VCaP (cell line): ENCODE results near the gene ZDHHC24.

Experiments
- H3K27ac ChIP-seq: fragments of 450-650 bp; 2 replicates; pipeline ENCODE4 v1.5.1; 2017
- CTCF ChIP-seq: fragments of 450-650 bp; conservative IDR thresholded peaks from 2 replicates; pipeline ENCODE4 v1.5.1; 2017; ENCODE audit warnings: mild to moderate bottlenecking, moderate library complexity

Gene ZDHHC24

DNA sequence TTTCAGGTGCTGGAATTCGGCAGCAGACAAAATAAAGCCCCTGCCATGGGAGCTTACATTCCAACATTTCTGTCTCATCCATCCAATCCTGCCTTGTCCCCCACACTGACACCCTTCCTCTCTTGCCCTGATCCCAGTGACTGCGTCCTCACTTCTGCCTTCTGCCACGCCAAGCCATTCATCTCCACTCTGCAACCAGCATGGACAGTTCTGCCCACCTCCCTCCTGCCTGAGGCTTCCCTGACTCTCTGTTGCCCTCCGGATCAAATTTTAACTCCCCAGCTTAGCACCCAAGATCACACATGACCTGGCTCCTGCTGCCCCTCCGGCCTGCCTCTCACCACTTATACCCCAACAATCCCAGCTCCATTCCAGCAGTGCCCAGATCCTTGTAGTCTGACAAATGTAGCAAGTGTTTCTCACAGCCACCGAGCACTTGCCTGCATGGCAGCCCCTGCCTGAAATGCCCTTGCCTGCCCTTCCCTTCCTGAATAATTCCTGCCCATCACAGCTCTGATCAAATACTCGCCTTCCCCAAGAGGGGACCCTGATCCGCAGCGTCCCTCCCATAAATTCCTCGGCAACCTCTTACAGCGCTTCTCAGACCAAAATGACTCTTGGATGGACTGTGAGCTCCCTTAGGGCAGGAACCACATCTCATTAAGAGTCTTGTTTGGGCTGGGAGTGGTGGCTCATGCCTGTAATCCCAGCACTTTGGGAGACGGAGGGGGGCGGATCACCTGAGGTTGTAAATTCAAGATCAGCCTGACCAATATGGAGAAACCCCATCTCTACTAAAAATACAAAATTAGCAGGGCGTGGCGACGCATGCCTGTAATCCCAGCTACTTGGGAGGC is 3.2 kb upstream of the ZDHHC24 start:
- H3K27ac ChIP-seq = no peak overlapping the region
- TF ChIP-seq CTCF = no peak

DNA sequence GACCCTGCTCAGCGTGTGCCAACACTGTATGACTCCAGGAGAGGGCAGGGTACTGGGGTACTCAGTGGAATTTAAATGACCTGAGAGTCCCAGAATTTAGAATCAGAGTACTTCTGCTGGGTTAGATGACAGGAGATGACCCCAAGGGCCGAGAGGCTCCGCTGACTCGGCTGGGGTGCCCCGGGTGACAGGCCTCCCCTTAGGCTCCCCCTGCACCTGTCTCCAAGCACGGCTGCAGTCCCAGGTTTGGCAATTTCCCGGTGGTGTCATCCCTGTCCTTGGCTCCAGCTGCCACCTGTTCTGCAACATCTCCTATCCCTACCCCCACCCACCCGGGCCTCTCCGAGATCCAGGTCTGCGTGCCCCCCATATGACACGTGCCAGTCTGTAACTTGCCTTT is 2.2 kb upstream of the ZDHHC24 start:
- no peak for TF ChIP-seq CTCF
- no peak overlapping the region for H3K27ac ChIP-seq

GRCh38 chr11:66547662-66548009 is 1.8 kb upstream of the ZDHHC24 start:
- TF ChIP-seq CTCF = no peak
- no peak overlapping the region for H3K27ac ChIP-seq

- no peak for TF ChIP-seq CTCF
- no peak overlapping the region; the same call in 1 of the 2 replicates for H3K27ac ChIP-seq
These were observed 1.3 kb upstream of the ZDHHC24 start for GRCh38 chr11:66546966-66547661.

DNA sequence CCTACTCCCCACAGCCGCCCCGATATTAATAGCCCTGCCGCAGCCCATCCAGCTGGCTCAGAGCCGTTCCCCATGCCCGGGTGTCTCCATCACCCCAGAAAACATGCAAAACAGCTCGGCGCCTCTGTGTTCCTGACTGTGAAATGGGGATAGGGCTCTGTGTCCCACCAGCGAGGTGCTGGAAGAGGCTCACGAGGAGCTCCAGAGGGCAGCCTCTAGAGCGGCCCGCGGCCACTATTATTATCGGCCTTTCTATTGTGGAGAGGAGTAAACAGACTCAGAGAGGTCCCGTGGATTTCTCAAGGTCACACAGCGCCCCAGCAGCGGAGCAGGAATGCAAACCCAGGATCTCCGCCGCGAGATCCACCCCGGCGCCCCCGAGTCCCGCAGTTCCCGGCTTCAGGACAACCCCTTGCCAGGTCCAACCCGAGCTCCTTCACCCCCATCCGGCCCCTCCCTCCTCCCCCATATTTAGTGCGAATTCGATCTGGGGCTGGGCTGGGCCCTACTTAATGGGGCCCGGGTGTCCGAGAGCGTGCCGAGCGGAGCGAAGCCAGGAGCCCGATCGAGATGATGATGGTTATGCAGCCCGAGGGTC is 619 bp upstream of the ZDHHC24 start, which contains the start of gene ACTN3:
Gene ACTN3, plus strand, starts transcription at position 536 of the 598 bp plus-strand sequence. Its CDS starts 35 bp downstream, at position 571.
- TF ChIP-seq CTCF = no peak
- peak within 1 kb of the TSS; percentile 88 for H3K27ac ChIP-seq

- H3K27ac ChIP-seq = peak overlapping the region; percentile 88
These were observed 896 bp downstream of the ZDHHC24 start for GRCh38 chr11:66544952-66545351.

DNA sequence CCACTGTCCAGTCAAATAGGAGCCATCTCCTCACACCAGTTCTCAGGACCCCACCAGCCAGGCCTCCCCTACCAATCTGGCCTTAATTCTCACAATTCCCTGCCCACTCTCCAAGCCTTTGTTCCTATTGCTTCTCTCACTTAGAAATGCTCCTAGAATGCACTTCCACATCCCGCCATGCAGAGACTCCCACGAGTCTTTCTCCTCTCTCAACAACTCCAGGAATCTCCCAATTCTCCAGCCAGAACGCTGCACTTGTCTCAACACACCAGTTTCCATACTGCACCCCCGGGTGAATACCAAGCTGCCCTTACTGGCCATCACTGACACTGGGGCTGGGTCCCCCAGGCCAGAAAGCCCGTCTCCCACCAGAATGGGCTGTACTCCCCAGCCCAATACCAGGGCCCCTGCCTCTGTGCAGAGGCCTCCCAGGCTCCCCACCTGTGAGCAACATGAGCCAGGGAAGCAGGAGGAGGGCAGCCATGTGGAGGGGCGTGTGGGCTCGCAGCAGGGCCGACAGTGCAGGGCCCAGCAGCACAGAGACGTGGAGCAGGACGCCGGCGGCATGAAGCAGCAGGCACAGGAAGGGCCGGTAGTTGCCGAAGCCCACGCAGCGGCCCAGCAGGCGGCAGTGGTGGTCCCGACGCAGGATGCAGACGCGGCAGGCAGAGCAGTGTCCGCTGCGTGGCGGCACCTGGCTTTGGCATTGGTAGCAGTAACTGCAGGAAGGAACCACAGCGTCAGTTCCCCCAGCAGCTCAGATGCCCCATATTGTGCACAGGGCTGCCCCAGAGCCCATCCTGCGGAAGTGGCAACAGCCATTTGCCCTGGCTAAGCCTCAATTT is 2.4 kb downstream of the ZDHHC24 start:
- TF ChIP-seq CTCF = 0 out of 2 replicates have a peak, but pooled peaks have one; percentile 6
- no peak overlapping the region; the same call in 1 of the 2 replicates for H3K27ac ChIP-seq
